GM06990 (cell line): ENCODE results near the gene TMA7.

Experiments
- DNase-seq: peaks from one replicate; pipeline ENCODE4 v3.0.0-alpha.2; 2011; ENCODE audit not compliant: insufficient read length; ENCODE audit errors: extremely low read depth
- H3K27me3 ChIP-seq: replicated peaks from 2 replicates; pipeline ENCODE4 v1.6.0; 2011; ENCODE audit warnings: low read length; ENCODE audit not compliant: control insufficient read depth, insufficient read depth
- H3K36me3 ChIP-seq: 2 replicates; pipeline ENCODE4 v1.5.1; 2011; ENCODE audit warnings: low read length; ENCODE audit not compliant: control insufficient read depth, insufficient read depth
- H3K4me3 ChIP-seq: replicated peaks from 2 replicates; pipeline ENCODE4 v1.5.1; 2011; ENCODE audit warnings: low read depth, mild to moderate bottlenecking, control low read depth, low read length
- TF ChIP-seq, protein P1 (sequence below): IDR thresholded peaks from 2 replicates; pipeline ENCODE4 v1.5.1; 2011; ENCODE audit warnings: low read length, control low read depth, mild to moderate bottlenecking, inconsistent platforms; ENCODE audit not compliant: insufficient read depth, poor library complexity, severe bottlenecking

Gene TMA7

DNA sequence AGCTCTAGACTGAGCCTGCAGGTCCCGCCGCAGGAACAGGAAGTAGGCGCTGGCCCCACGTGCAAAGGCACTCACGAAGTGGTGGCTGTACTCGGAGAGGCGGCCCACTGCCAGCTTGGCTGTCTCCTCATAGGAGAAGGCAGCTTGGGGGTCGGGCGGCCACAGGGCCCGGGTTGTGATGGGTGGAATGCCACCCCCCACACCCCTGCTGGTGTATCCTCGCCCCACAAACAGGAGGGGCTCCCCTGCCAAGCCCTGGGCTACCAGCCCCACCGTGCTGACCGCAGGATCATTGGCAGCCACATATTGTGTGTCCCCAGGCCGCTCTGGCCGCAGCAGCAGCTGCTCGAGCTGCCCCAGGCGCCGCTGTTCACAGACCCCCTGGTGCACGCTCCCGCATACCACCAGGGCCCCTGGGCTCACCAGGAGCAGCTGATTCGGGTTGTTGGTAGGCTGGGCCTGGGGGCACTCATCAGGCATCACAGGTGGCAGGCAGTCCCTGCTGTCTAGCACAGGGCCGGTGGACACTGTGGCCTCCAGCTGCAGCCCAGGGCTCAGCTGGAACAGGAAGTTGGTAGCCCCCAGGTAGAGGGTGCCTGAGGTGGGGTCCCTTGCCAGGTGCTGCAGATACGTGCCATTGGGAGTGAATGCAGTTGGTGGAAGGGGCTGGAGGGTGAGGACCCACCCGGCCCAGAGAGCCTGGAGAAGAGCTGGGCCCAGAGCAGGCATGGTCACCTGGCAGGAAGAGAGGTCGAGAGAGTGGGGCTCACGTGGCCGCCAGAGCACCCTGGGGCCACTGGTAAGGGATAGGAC, 16.0 kb upstream of the TMA7 start:
- H3K36me3 ChIP-seq, result no peaks in the 10 kb centered on the region
- no peak overlapping the region for H3K4me3 ChIP-seq
- no peaks in the 10 kb centered on the region for H3K27me3 ChIP-seq
- TF ChIP-seq, protein P1, sequence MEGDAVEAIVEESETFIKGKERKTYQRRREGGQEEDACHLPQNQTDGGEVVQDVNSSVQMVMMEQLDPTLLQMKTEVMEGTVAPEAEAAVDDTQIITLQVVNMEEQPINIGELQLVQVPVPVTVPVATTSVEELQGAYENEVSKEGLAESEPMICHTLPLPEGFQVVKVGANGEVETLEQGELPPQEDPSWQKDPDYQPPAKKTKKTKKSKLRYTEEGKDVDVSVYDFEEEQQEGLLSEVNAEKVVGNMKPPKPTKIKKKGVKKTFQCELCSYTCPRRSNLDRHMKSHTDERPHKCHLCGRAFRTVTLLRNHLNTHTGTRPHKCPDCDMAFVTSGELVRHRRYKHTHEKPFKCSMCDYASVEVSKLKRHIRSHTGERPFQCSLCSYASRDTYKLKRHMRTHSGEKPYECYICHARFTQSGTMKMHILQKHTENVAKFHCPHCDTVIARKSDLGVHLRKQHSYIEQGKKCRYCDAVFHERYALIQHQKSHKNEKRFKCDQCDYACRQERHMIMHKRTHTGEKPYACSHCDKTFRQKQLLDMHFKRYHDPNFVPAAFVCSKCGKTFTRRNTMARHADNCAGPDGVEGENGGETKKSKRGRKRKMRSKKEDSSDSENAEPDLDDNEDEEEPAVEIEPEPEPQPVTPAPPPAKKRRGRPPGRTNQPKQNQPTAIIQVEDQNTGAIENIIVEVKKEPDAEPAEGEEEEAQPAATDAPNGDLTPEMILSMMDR, result no peak
- no peak for DNase-seq

DNA sequence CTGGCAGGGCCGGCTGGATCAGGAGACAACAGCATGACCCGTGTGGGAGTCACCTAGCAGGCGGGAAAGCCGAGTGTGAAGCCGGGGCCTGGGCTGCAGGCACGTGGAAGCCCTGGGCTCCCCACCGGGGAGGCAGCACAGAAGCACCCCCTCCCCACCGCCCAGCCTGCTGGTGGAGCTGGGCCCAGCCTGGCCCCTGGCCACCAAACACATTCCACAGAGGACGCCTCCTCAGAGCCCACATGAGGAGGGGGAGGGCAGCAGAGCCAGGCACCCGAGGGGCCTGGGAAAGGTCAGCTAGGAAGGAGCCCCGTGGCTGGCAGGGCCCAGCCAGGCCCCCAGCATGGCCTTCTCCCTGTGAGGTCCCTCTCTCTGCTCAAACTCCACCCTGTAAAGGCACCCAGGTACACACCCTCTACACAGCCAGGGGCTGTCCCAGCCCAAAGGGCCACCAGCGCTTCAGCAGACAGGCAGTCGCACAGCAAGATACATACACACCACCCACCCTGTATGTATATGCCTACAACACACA, 14.7 kb upstream of the TMA7 start:
- Histone ChIP-seq H3K4me3 (no peak overlapping the region), H3K36me3 (no peaks in the 10 kb centered on the region), H3K27me3 (no peaks in the 10 kb centered on the region)
- no peak for DNase-seq
- TF ChIP-seq, protein P1, result no peak

DNA sequence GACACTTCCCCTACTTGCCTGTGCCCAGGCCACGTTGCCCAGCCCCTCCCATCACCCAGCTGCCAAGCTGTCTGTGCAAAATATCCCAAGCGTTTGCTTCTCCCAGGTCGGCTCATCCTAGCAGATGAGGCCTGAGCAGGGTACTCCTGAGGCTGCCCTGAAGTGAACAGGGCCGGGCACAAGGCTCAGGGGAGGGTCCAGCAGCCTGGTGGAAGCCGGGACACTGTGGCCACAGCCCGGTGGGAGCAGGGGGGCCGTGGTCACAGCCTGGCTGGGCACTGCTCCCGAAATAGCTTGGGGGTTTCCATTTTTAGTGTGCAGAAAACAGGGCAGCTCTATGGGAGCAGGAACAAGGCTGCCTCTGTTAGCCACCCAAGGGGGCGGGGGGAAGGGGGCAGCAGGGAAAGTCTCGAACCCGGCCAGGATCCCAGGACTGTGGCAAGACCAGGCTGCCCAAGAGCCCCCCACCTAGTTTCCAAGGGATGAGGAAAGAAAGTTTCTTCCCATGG, 13.6 kb upstream of the TMA7 start:
- no peak for DNase-seq
- H3K27me3 ChIP-seq, result no peaks in the 10 kb centered on the region
- TF ChIP-seq, protein P1, result no peak
- H3K36me3 ChIP-seq, result no peaks in the 10 kb centered on the region
- no peak overlapping the region for H3K4me3 ChIP-seq

DNA sequence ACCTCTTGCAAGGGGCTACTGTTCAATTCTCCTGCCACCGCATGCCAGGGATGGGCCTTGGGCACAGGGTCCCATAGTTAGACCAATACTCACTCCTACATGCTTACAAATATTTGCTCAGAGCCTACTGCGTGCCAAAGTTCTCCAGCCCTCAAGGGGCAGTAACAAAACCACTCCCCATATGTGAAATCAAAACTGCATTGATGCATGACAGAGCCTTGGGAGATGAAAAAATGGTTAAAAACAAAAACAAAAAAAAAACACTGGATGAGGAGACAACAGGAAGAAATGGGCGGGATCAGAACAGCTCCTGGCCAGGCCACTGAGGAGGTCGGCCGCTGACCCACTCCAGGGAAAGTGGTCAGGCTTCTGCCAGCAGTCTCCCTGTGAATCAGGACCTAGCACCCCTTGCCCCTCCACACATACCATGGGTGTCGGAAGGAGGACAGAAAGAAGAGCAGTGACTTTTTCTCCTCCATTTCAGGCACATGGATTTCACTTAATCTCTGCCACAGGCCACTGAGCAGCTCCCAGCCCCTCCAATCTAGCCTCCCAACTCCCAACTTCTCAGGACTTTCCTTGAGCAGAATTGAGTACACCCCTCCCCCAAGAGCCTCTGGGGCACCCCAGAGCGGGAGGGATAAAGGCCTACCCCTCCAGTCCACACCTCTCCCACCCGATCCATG, 13.0 kb upstream of the TMA7 start:
- no peak for DNase-seq
- no peaks in the 10 kb centered on the region for H3K36me3 ChIP-seq
- no peak overlapping the region for H3K4me3 ChIP-seq
- TF ChIP-seq, protein P1, result no peak
- H3K27me3 ChIP-seq, result no peaks in the 10 kb centered on the region

DNA sequence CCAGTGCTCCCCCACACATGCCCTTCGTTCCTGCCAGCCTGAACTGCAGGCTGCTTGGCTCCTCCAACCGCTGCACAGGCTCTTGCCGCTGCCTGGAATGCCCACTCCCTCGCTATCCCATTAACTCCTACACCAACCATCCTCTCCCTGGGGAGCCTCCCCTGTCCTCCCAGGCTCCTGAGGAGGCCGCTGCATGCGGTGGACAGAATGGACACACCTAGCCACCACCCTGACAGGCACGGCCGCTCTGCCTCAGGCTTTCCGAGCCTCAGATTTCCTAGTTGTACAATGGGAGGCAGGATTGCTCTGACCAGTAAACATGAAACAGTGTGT, 12.5 kb upstream of the TMA7 start:
- peaks cover 3% of the 10 kb centered on the region; the same call in 1 of the 2 replicates for H3K36me3 ChIP-seq
- no peak for DNase-seq
- TF ChIP-seq, protein P1, result no peak
- H3K4me3 ChIP-seq, result no peak overlapping the region
- H3K27me3 ChIP-seq, result no peaks in the 10 kb centered on the region
